Activated CD8-positive, alpha-beta memory T cell treated with anti-CD3 and anti-CD28 coated beads for 36 hours (primary cell): ENCODE measurements around the gene PDE4D. TPM values are rescaled to one million over a fixed set of nuclear protein-coding genes. Genes with fewer than 3 reads are reported as not detected.

ENCODE experiments used
- CTCF ChIA-PET: fragments of 350-600 bp; sonication (Branson Sonifier 250); formaldehyde crosslinking; loops from one replicate; lab custom pipeline; 2021; ENCODE audit warnings: antibody characterized with exemption; lab: Charles Lee
- POLR2A ChIA-PET: fragments of 350-600 bp; sonication (Branson Sonifier 250); formaldehyde crosslinking; loops from one replicate; lab custom pipeline; 2021; ENCODE audit warnings: antibody characterized with exemption; lab: Charles Lee
- total RNA-seq, 2 experiments: library from RNA; stranded (reverse); gene quantifications; one replicate each; pipeline ENCODE4 v1.2.3, GENCODE V29; 2021

Gene PDE4D
- total RNA-seq, 2 experiments from 2014 or later, result 28.4 to 29.0 TPM

DNA sequence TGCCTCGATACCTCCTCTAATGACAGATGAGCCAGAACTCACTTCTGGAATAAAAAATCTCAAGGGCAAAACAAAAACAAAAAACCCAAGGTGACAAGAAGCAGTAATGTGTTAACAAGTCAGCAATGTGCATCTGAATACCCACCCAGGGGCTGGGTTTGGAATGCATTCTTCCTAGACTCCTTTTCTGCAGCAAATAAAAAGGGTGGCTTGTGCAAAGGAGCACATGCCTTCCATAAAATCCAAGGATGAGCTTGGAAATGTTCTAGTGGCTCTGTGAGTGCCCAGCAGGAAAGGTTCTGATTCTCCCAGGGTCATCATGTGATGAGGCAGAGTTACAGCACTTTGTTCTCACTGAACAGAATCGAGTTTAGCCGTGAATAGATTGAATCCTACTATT is 710.8 kb downstream of the PDE4D start:
- POLR2A ChIA-PET, result interaction anchor here (0.6 kb wide), 1 partner anchor 166 kb away, joined by 3 read pairs; no protein-coding TSS in a partner anchor
- CTCF ChIA-PET, result no interaction called here

DNA sequence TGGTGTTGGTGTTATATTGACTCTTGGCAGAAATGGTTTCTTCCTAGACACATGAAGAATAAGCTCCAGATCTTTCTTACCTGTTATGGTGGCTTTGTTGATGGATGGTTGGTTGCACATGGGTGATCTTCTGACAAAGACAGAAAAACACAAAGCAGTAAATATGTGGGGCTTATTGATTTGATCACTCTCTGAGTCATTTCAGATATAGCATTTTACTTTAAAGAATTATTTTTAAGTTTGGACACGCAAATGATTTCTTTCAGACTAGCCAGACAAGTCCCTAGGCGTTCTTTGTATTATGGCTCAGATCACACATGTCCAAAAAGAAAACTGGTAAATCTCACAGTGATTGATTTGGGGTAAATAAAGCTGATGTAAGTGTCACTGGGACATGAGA is 713.0 kb downstream of the PDE4D start:
- ChIA-PET CTCF (interaction anchor here (1.3 to 1.5 kb wide), 3 partner anchors 187 to 294 kb away, joined by 3 to 5 read pairs (median 4); no protein-coding TSS in a partner anchor), POLR2A (no interaction called here)

DNA sequence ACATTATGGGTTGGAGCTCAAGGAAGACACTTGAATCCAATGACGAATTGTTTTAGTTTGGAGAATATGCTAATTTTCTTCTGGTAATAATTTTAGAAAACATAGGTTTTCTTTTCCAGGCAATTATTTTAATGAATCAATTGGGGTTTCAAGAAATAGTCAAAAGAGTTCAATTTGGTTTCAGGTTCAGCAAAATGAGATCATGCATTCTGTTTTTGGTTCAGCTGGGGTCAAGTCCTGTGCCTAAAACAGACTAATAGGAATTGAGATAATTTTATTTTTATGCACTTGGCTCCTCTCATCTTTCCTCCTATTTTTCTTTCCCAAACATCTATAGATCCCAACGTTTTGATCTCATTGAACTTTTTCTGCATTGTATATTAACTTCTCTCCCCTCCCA is 713.8 kb downstream of the PDE4D start:
- POLR2A ChIA-PET, result no interaction called here

GRCh38 chr5:59178482-59178881 is 715.0 kb downstream of the PDE4D start:
- CTCF ChIA-PET, result interaction anchor here (1.1 to 1.9 kb wide), 2 partner anchors 10 to 172 kb away, joined by 3 to 5 read pairs; no protein-coding TSS in a partner anchor
- POLR2A ChIA-PET, result no interaction called here

More for the DNA sequence above, 713.8 kb downstream of the PDE4D start:
- CTCF ChIA-PET, result interaction anchor here (1.5 to 1.9 kb wide), 3 partner anchors 9 to 288 kb away, joined by 3 to 5 read pairs (median 4); no protein-coding TSS in a partner anchor

DNA sequence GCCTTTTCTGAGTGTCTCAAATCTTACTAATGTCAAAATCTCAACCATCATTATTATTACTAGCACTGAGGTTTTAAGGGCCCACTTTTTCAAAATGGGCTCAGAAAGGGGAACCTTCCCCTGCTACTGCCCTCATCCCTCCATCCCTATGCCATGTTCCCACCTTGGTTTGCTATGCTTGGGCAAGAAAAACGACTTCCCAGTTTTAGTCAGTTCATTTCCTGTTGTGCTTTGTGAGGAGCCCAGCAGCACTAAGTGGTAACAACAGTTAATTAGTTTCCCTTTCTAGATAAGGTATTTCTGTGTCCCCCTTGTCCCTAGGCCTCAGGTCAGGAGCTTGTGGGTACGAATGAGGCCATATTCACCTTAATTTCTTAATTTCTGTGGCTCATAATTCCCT is 715.5 kb downstream of the PDE4D start:
- CTCF ChIA-PET, result interaction anchor here (0.6 to 2.6 kb wide), 4 partner anchors 11 to 1979 kb away, joined by 3 to 7 read pairs (median 4); no protein-coding TSS in a partner anchor
- POLR2A ChIA-PET, result no interaction called here

- ChIA-PET POLR2A (no interaction called here), CTCF (interaction anchor here (0.6 to 2.6 kb wide), 4 partner anchors 11 to 1980 kb away, joined by 3 to 7 read pairs (median 4); no protein-coding TSS in a partner anchor)
These were observed 715.9 kb downstream of the PDE4D start for GRCh38 chr5:59177644-59178043.

- CTCF ChIA-PET, result interaction anchor here (0.7 to 2.9 kb wide), 9 partner anchors 14 to 288 kb away, joined by 3 to 17 read pairs (median 5); no protein-coding TSS in a partner anchor
- POLR2A ChIA-PET, result no interaction called here
These were observed 719.2 kb downstream of the PDE4D start for GRCh38 chr5:59174248-59174844.

GRCh38 chr5:59173578-59173977 is 719.9 kb downstream of the PDE4D start:
- CTCF ChIA-PET, result interaction anchor here (1.2 to 2.9 kb wide), 5 partner anchors 41 to 287 kb away, joined by 4 to 8 read pairs (median 4); no protein-coding TSS in a partner anchor
- POLR2A ChIA-PET, result no interaction called here

DNA sequence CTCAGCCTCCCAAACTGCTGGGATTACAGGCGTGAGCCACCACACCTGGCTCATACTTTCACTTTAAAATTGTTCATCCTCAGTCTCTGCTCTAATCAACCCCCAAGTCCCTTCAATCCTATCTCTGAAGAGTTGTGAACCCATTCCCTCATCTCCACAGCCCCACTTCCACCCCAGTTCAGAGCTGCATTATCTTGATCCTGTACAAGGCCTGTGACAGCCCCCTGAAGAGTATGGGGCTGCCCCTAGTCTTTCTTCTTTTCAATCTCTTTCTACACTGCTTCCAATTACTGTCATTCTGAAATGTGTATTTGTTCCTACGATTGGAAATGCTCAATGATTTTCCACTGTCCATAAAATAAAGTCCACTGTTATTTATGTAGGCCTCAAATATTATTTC is 722.4 kb downstream of the PDE4D start:
- ChIA-PET CTCF (no interaction called here), POLR2A (no interaction called here)

DNA sequence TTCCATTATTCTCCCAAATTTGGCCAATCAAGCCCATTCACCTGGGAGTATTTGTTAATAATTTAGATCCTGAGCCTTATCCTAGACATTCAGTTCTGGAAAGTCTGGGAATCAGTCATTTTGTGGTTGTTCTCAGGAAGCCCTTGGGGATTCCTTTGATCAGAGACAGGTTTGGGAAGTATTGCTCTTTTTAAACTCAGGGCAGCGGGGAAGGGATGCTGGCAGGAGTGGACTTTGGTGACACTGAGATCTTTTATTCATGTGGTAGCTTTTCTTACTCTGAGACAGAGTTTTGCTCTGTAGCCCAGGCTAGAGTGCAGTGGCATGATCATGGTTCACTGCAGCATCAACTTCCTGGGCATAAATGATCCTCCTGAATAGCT is 723.8 kb downstream of the PDE4D start:
- ChIA-PET CTCF (no interaction called here), POLR2A (no interaction called here)

DNA sequence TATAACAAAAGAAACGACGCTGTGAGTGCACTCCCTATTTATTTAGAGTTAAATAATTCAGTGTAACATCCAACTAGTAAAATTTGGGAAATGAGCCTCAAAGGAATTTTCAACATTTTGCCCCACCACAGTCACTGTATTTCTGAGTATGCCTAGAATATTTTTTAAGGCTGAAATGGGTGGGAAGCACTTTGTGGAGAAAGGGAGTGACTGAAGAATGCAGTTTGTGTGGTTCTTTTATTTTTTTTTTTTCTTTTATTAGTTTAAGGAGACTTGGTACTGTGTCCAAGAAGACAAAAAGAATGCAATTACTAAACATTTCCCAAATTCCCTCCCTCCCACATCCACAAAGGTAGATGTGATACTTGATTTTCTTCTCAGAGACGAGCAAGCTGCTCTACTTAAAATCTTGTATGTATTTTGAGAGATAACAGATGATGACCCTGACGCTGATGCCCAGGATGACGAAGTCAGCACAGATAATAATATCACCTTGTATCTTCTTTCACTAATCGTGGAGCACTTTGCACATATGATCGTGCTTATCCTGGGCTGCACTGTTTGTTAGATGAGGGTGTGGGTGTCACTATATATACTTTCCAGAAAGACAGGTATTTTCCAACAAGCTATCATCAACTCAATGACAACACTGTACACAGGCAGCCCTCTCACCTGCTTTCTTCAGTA is 724.3 kb downstream of the PDE4D start:
- CTCF ChIA-PET, result no interaction called here
- POLR2A ChIA-PET, result no interaction called here

GRCh38 chr5:59168067-59168466 is 725.5 kb downstream of the PDE4D start:
- CTCF ChIA-PET, result no interaction called here
- POLR2A ChIA-PET, result no interaction called here

- POLR2A ChIA-PET, result no interaction called here
- CTCF ChIA-PET, result no interaction called here
These were observed 729.3 kb downstream of the PDE4D start for GRCh38 chr5:59164041-59164830.

GRCh38 chr5:59161221-59162105 is 732.1 kb downstream of the PDE4D start:
- ChIA-PET CTCF (no interaction called here), POLR2A (no interaction called here)

DNA sequence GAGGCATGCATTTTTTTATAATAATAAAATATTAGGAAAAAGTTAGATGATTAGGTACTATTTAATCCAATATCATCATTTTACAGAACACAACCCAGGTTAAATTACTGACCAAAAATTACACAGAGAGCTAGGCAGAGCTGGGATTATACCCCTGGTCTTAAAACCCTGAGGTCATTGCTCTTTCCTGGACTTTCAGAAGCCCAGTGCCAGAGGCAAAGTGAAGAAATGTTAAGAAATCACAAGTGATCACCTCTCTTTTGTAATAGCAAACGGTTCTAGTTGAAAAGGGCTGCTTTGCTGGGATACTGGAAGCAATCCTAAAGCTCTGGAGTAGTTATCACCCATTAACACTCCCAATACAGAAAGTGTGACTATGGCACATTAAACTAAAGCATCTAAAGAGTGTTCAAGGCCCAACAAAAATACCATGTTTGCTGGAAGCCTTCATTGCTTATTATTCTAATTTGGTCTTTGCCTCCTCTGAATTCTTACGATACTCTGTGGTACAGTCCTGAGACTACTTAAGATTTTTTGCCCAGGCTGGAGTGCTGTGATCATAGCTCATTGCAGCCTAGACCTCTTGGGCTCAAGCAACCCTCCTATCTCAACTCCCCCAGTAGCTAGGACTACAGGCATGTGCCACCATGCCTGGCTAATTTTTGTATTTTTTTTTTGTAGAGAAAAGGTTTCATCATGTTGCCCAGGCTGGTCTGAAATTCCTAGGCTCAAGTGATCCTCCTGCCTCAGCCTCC is 734.7 kb downstream of the PDE4D start:
- ChIA-PET CTCF (no interaction called here), POLR2A (no interaction called here)

GRCh38 chr5:59158165-59158564 is 735.4 kb downstream of the PDE4D start:
- CTCF ChIA-PET, result no interaction called here

GRCh38 chr5:59157068-59157467 is 736.5 kb downstream of the PDE4D start:
- POLR2A ChIA-PET, result no interaction called here

More at GRCh38 chr5:59158165-59158564, 735.4 kb downstream of the PDE4D start:
- POLR2A ChIA-PET, result no interaction called here

GRCh38 chr5:59152701-59153245 is 740.8 kb downstream of the PDE4D start:
- CTCF ChIA-PET, result interaction anchor here (0.7 kb wide), 1 partner anchor 25 kb away, joined by 3 read pairs; no protein-coding TSS in a partner anchor
- POLR2A ChIA-PET, result no interaction called here

More at GRCh38 chr5:59157068-59157467, 736.5 kb downstream of the PDE4D start:
- CTCF ChIA-PET, result interaction anchor here (0.6 kb wide), 1 partner anchor 31 kb away, joined by 3 read pairs; no protein-coding TSS in a partner anchor
